NCI-H345 treated with DMSO at 0.1 percent for 48 hours (cell line): Measurements from ENCODE around the gene PPP1R13B.
"Not testable (repeated sequence)": the region's sequence is repeated elsewhere in the genome, so short reads cannot be mapped to it uniquely, and the experiment has no call there.

Experiments
- DNase-seq: peaks from one replicate; lab custom pipeline; 2025; ENCODE audit not compliant: unreplicated experiment; lab: John Stamatoyannopoulos, UW

The PPP1R13B gene

DNA sequence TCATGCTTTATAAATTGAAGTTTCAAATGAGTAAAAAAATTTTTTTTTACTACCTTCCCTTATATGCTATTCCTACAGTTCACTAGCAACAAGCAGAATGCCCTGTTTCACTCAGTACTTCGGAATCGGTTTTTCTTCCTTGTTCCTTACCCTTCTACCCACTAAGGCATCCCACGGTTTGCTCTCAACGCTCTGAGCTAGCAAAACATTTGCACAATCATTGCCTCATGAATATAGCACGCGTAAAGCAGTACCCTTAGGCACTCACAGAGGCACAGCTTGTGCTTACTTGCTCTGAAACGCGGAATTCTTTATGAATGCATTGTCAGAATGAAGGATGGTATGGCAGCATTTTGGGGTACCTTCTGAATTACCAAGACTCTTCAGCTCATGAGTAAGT lies 45.0 kb downstream of the PPP1R13B start:
- no peak for DNase-seq

DNA sequence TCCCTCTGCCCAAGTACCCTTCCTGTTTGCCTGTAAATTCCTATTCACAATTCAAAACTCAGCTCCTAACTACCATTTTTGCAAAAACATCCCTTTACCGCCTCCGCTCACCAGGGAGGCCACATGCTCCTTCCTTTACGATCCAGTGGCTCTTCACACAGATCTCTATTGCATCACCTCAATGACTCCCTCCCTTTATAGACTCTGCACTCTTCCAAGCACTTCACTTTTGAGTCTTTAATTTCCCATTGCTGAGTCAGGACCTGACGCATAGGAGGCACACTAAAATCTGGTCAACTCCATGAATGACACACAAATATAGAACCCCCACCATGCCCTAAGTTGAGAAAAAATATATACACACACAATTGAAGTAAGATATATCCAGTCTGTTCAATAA lies 45.9 kb downstream of the PPP1R13B start:
- no peak for DNase-seq

- DNase-seq = not testable (repeated sequence)
Measured at GRCh38 chr14:103793192-103793591, 54.2 kb downstream of the PPP1R13B start.

- DNase-seq = no peak
Measured at GRCh38 chr14:103788086-103788485, 59.3 kb downstream of the PPP1R13B start.

GRCh38 chr14:103782376-103782775 lies 65.0 kb downstream of the PPP1R13B start:
- DNase-seq = no peak

DNA sequence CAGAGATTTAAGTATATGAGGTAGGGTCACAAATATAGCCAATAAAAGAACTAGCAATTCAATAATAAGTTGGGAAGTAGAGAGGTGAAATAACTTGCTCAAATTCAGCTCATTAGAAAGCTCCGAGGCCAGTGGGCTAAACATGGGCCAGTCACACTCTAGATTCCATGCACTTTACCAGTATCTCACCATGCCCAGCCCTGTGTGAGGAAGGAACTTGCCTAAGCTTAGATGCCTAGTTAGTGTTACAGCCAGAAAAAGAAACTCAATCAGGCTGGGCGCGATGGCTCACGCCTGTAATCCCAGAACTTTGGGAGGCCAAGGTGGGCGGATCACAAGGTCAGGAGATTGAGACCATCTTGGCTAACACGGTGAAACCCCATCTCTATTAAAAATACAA lies 71.1 kb downstream of the PPP1R13B start:
- not testable (repeated sequence) for DNase-seq

GRCh38 chr14:103775506-103775905 lies 71.9 kb downstream of the PPP1R13B start:
- DNase-seq = no peak

DNA sequence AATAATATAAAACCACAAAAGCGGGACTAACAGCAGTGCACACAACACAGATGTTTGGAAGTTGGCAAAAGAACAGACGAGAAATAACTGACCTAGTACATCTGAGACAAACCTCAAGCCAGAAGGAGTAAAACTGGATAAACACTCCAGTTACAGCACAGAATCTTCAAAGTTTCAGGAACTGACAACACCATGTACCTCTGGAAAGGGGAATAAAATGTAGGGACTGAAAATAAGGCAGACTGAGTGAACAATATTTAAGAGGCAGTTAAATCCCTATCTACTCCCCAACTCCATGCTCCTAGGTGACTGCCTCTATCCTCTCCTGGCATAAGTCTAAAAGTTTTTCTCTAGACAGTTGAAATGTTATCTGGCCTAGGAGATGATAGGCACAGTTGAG lies 73.9 kb downstream of the PPP1R13B start:
- no peak for DNase-seq

DNA sequence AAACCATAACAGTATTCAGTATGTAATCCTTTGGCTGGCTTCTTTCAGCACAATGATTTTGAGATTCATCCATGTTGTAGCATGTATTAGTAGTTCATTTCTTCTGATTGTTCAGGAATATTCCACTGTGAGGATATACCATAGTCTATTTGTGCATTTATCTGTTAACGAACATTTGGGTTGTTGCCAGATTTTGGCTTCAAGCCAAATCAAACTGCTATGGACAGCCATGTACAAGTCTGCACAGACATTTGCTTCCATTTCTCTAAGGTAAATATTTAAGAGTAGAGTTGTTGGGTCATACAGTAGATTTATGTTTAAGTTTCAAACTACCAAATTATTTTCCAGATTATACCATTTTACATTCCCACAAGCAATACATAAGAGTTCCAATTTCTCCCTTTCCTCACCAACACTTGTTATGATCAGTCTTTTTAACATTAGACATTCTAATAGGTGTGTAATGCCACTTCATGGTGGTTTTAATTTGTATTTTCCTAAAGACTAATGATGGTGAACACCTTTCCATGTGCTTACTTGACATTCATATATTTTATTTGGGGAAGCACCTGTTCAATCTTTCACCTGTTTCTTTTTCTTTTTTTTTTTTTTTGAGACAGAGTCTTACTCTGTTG lies 75.2 kb downstream of the PPP1R13B start:
- DNase-seq = no peak

DNA sequence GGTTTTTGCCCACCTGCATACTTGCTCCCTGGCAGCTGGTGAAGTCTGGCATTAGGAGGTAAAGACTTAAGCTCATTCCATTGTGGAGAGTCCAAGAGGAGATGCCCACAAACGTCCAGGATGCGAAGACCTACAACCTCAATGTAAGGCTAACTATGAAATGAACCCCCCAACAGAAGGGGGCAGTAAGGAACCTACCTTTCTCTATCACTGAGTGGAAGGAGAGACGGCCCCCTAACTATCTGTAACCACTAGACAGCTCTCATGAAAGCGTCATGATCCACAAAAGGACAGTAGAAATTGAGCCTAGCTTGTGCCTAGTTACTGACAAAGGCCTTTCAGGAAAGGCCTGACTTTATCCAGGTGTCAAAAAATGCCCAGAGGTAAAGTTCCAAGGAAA lies 76.5 kb downstream of the PPP1R13B start:
- no peak for DNase-seq

GRCh38 chr14:103770500-103770899 lies 76.9 kb downstream of the PPP1R13B start:
- DNase-seq = no peak

GRCh38 chr14:103767336-103767894 lies 80.0 kb downstream of the PPP1R13B start:
- DNase-seq = no peak

- no peak for DNase-seq
Measured at GRCh38 chr14:103765526-103765925, 81.8 kb downstream of the PPP1R13B start.

DNA sequence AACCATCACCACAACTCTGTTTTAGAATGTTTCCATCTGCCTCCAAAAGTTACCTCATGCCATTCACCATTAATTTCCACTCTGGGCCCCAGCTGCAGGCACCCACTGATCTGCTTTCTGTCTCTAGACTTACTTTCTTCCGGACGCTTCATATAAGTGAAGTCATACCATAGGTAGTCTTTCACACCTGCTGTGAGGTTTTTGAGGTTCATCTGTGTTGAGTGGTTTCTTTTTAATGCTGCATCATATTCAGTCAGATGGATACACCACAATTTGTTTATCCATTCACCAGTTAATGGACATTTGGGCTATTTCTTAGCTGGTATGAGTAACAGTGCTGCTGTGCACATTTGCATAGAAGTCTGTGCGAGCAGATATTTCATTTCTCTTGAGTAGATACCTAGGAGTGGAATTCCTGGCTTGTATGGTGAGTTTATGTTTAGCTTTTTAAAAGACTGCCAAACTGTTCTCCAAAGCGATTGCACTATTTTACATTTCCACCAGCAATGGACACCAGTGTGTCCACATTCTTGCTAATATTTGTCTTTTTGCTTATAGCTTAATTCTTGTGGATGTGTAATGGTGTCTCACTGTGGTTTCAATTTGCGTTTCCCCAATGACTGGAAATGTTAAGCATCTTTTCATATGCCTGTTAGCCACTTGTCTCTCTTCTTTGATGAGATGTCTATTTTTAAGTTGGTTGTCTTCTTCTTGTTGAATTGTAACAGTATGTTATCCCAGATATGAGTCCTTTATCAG lies 83.5 kb downstream of the PPP1R13B start:
- DNase-seq = no peak

DNA sequence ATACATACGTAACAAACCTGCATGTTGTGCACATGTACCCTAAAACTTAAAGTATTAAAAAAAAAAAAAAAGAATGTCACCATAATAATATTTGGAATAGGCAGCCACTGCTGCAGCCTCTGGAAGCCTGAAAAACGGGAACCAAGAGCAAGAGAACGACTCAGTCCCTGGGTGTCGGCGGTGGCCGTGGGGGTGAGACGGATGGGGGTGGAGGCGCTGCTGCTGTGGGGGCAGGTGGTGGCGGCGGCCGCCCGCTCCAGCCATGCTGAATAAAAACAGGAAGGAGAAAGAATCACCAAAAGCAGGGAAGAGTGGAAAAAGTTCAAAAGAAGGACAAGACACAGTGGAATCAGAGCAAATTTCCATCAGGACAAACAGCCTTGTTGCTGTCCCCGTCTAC lies 84.8 kb downstream of the PPP1R13B start:
- DNase-seq = no peak

DNA sequence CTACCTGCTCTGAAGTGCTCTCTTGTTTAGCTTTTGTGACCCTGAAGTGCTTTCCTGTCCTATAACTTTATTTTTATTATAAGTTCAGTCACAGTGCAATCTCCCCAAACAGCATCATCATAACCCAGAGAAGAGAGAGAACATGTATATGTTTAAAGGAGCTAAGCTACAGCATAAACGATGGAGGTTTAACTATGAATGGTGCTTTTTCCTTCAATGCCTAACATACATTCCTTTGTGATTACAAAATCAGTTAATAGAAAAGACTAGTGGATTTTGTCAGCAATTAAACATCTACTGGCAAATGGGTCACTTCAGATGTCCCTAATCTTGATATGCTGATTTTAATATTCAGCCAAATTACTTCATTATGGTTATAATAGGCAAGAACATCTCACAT lies 85.3 kb downstream of the PPP1R13B start:
- DNase-seq = no peak

- DNase-seq = no peak
Measured at GRCh38 chr14:103758059-103758776, 89.2 kb downstream of the PPP1R13B start.

DNA sequence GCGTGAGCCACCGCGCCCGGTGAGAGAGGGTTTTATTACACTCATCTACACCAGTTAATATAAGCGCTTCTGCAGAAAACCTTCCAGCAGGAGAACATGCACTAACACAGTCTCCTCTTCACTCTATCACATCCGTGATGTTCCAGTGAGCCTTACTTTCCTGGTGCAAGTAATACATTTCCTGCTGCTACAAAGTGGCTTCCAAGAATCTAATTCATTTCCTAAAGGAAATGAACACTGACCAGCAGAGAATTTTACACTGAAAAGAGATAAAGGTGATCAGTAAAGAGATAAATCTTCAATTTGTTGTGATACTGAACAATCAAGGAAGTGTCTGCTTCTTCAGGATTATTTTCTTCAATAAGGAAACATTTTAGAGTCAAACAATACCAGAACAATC lies 92.3 kb downstream of the PPP1R13B start:
- DNase-seq = no peak

- DNase-seq = no peak
Measured at GRCh38 chr14:103753774-103754173, 93.6 kb downstream of the PPP1R13B start.

DNA sequence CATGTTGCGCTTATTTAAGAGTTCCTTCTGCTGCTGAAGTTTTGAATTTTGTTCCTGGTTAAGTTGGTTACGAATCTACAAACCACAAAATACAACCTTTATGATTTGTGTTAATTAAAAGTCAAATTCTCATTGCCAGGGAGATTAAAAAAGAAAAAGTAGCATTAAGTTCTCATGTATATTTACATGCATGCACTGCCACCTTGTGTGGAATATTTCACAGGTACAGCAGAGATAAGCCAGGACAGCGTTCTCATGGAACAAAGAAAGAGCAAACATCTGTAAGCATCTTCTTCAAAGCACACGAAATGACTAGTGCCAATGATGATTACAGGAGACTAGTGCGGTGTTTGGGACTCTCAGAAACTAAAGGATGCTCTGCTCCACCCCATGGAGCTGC lies 97.5 kb downstream of the PPP1R13B start:
- no peak for DNase-seq

- no peak for DNase-seq
Measured at GRCh38 chr14:103749452-103749851, 97.9 kb downstream of the PPP1R13B start.

DNA sequence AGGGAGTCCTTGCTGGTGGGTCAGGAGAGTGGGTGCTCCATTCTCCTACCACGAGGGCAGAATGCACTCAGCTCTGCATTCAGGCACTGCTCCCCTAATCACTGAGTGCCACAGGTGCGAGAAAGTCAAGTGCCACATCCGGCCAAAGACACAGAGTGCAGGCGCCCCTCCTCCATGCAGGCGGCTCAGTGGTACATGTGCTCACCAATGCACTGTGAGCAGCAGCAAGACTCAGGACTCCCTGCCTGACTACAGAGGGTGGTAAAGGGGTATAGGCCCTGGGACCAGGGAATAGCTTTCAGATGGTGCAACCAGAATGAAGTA lies 98.9 kb downstream of the PPP1R13B start:
- DNase-seq = no peak
